Activated naive CD4-positive, alpha-beta T cell treated with anti-CD3 and anti-CD28 coated beads, Interleukin-2, amount 10 ng/mL, durations not matched to agents 7 days and 5 days (primary cell): ENCODE measurements around the gene PKP3.
"Not testable (repeated sequence)": the region's sequence is repeated elsewhere in the genome, so short reads cannot be mapped to it uniquely, and the experiment has no call there.

ENCODE experiments used
- CTCF ChIA-PET: fragments of 350-600 bp; sonication (Branson Sonifier 250); formaldehyde crosslinking; loops from one replicate; lab custom pipeline; 2021; ENCODE audit warnings: antibody characterized with exemption; lab: Charles Lee
- DNase-seq: peaks from one replicate; pipeline ENCODE4 v3.0.0-alpha.2; 2020
- H3K27ac Mint-ChIP-seq: one replicate; pipeline ENCODE4 v1.8.0; 2021; ENCODE audit warnings: mild to moderate bottlenecking, moderate library complexity, mixed read lengths
- H3K27me3 Mint-ChIP-seq: one replicate; pipeline ENCODE4 v1.8.0; 2021; ENCODE audit warnings: mild to moderate bottlenecking, mixed read lengths
- H3K36me3 Mint-ChIP-seq: one replicate; pipeline ENCODE4 v1.8.0; 2021; ENCODE audit warnings: mixed read lengths
- H3K4me1 Mint-ChIP-seq: one replicate; pipeline ENCODE4 v1.8.0; 2021; ENCODE audit warnings: mixed read lengths
- H3K4me3 Mint-ChIP-seq: one replicate; pipeline ENCODE4 v1.8.0; 2021; ENCODE audit warnings: mild to moderate bottlenecking, moderate library complexity, mixed read lengths
- H3K9me3 Mint-ChIP-seq: one replicate; pipeline ENCODE4 v1.8.0; 2021; ENCODE audit warnings: mixed read lengths

Gene PKP3

DNA sequence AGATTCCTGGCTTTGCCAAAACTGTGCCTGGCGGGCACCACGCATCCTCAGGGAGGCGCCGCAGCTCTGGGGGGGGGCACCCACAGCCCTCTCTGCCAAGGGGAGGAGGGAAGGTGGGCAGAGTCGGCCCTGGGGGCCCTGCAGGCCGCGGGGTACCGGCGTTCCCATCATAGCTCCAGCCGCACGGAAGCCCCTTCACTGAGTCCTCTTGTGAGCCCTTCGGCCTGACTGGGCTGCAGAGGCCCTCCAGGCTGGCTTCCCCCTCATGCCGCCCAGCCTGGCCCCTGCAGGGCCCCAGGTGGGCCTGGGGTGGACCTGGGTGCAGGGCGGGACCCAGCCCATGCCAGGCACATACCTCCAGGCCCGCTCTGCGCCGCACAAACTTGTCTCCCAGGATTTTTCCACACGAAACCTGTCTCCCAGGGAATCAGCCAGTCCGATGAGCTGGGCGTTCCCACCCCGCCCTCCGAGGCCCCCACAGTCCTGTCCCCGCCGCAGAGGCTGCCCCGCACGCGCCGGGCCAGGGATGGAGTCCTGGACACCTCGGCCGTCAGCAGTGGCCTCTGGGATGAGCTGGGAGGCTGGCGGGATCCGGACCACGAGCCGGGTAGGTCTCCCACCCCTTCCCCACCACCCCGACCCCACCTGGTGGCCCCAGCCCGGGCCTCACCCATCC is 1.8 kb upstream of the PKP3 start:
- no peak overlapping the region for H3K27ac Mint-ChIP-seq
- DNase-seq = no peak
- H3K27me3 Mint-ChIP-seq = peaks cover 21% of the 10 kb centered on the region
- H3K36me3 Mint-ChIP-seq = no peaks in the 10 kb centered on the region
- no peaks in the 10 kb centered on the region for H3K4me1 Mint-ChIP-seq
- CTCF ChIA-PET = interaction anchor here (1.0 kb wide), 1 partner anchor 142 kb away, joined by 3 read pairs; no protein-coding TSS in a partner anchor
- no peak overlapping the region for H3K4me3 Mint-ChIP-seq
- peaks cover 1% of the 10 kb centered on the region for H3K9me3 Mint-ChIP-seq

DNA sequence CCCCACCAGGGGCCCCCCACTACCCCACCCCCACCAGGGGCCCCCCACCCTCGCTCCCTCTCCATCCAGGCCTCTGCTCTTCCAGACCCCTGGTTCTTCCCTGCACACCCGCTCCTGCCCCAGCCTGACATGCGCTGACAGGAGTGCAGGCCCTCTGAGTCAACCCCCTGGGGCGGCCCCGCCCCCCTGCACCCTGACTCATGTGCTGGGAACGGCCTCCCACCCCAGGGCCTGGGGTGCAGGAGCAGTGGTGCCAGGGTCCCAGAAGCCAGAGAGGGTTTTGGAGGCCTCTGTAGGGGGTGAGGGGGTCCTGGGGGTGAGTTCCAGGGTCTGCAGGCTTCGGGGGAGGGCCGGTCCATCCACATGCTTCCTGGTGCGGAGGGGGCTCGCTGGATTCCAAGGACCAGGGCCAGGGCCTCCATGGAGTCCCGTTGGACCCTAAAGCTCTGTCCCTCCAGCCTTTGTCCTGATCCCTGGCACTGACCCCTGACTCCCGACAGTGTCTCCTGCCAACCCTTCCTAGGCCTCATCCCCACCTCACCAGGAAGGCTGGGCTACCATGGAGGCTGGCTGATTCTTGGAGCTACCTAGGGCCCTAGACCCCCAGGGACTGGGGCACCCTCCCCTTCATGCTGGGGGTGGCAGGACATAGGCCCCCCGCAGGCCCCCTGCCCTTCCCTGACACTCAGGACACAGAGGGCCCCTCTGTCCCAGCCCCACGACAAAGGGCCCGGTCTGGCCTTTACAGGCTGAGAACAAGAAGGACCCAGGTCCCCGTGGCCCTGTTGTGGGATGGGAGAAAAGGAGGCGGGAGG is 583 bp upstream of the PKP3 start:
- DNase-seq = no peak
- CTCF ChIA-PET = interaction anchor here (1.0 kb wide), 2 partner anchors 11 to 143 kb away, joined by 3 to 5 read pairs; no protein-coding TSS in a partner anchor
- Mint-ChIP-seq H3K27ac (no peak overlapping the region), H3K36me3 (no peaks in the 10 kb centered on the region), H3K27me3 (peaks cover 11% of the 10 kb centered on the region), H3K4me1 (no peaks in the 10 kb centered on the region), H3K4me3 (no peak overlapping the region), H3K9me3 (no peaks in the 10 kb centered on the region)

DNA sequence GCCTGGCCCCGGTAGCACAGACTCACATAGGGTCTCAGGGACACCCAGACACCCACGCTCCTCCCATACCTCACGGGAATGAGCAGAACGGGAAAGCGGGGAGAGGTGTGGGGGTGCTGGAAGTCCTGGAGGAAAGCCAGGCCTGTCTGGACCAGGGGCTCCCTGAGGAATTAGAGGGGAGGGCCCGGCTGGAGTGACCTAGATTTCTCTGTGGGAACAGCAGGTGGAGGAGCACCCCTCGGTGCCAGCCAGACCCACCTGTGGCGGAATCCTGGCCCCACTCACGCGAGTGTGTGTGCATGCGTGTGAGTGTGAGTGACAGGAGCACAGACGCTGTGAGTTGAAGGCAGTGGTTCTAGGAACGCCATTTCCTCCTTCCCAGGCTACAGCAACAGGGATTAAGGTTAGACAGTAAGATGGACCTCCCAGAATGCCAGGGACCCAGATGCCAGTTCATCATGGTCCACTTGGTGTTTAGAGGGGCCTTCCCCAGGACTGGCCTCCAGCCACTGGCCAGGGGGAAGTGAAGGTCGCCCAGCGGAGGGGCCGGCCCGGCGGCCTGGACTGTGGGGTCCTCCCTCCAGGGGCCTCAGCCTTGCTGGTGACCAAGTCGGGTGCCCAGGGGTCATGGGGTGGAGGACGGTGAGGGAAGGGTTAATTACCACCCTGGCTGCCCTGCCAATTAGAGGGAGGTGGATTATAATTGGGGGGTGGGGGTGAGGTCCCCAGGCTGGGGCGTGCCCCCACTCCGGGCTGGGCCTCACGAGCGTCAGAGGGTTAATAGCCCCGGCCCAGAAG is 1.0 kb downstream of the PKP3 start:
- Mint-ChIP-seq H3K27me3 (peaks cover 6% of the 10 kb centered on the region), H3K4me1 (no peaks in the 10 kb centered on the region), H3K4me3 (no peak overlapping the region), H3K9me3 (peaks cover 8% of the 10 kb centered on the region), H3K36me3 (peaks cover 1% of the 10 kb centered on the region), H3K27ac (no peak overlapping the region)
- no peak for DNase-seq
- CTCF ChIA-PET = no interaction called here

DNA sequence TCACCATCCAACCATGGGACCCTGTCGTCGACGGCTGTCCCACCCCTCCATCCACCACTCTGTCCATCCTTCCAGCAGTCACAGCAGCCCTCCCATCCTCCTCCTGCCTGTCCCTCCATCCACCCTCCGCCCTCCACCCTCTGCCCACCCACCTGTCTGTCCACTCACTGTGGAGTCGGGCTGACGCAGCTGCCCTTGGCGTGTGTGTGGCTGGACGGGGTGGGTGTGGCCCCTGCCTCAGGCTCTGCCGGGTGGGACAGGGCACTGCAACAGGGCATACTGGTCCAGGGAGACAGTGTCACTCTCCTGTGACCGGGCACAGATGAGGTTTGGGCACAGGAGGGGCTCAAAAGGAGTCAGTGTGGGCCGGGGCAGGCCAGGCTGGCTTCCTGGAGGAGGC is 1.9 kb downstream of the PKP3 start:
- no peak overlapping the region for H3K27ac Mint-ChIP-seq
- no peak overlapping the region for H3K4me3 Mint-ChIP-seq
- H3K27me3 Mint-ChIP-seq = peaks cover 6% of the 10 kb centered on the region
- peaks cover 1% of the 10 kb centered on the region for H3K36me3 Mint-ChIP-seq
- CTCF ChIA-PET = interaction anchor here (1.0 to 1.8 kb wide), 6 partner anchors 11 to 145 kb away, joined by 3 to 12 read pairs (median 5); partner anchors contain the start of gene PTDSS2
- H3K9me3 Mint-ChIP-seq = peaks cover 8% of the 10 kb centered on the region
- DNase-seq = no peak
- H3K4me1 Mint-ChIP-seq = no peaks in the 10 kb centered on the region

DNA sequence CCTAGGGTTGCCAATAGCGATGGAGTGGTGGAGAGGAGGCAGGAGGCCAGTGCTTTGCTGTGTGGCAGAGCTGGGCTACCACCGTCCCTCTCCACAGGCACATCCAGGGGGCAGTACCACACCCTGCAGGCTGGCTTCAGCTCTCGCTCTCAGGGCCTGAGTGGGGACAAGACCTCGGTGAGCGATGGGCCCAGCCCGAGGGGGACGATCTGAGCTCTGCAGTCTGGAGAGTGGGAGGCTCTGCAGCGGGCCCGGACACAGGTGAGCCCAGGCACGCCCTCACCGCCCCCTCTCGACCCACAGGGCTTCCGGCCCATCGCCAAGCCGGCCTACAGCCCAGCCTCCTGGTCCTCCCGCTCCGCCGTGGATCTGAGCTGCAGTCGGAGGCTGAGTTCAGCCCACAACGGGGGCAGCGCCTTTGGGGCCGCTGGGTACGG is 2.5 kb downstream of the PKP3 start:
- peak; percentile 46 for DNase-seq
- Mint-ChIP-seq H3K4me3 (no peak overlapping the region), H3K36me3 (peaks cover 1% of the 10 kb centered on the region), H3K27ac (no peak overlapping the region), H3K4me1 (no peaks in the 10 kb centered on the region), H3K9me3 (peaks cover 8% of the 10 kb centered on the region), H3K27me3 (peaks cover 6% of the 10 kb centered on the region)
- CTCF ChIA-PET = interaction anchor here (1.0 to 1.8 kb wide), 9 partner anchors 9 to 146 kb away, joined by 3 to 12 read pairs (median 4); partner anchors contain the start of gene PTDSS2

DNA sequence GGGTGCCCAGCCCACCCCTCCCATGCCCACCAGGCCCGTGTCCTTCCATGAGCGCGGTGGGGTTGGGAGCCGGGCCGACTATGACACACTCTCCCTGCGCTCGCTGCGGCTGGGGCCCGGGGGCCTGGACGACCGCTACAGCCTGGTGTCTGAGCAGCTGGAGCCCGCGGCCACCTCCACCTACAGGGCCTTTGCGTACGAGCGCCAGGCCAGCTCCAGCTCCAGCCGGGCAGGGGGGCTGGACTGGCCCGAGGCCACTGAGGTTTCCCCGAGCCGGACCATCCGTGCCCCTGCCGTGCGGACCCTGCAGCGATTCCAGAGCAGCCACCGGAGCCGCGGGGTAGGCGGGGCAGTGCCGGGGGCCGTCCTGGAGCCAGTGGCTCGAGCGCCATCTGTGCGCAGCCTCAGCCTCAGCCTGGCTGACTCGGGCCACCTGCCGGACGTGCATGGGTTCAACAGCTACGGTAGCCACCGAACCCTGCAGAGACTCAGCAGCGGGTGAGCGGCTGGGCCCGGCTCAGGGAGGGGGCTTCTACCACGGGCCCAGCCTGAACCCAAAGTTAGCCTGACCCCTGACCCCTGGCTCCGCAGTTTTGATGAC is 3.0 kb downstream of the PKP3 start:
- Mint-ChIP-seq H3K4me1 (no peaks in the 10 kb centered on the region), H3K9me3 (peaks cover 8% of the 10 kb centered on the region), H3K4me3 (no peak overlapping the region), H3K36me3 (peaks cover 1% of the 10 kb centered on the region), H3K27ac (no peak overlapping the region), H3K27me3 (peaks cover 6% of the 10 kb centered on the region)
- CTCF ChIA-PET = interaction anchor here (0.7 to 1.8 kb wide), 11 partner anchors 8 to 146 kb away, joined by 3 to 12 read pairs (median 3); partner anchors contain the start of gene PTDSS2
- peak; percentile 67 for DNase-seq

DNA sequence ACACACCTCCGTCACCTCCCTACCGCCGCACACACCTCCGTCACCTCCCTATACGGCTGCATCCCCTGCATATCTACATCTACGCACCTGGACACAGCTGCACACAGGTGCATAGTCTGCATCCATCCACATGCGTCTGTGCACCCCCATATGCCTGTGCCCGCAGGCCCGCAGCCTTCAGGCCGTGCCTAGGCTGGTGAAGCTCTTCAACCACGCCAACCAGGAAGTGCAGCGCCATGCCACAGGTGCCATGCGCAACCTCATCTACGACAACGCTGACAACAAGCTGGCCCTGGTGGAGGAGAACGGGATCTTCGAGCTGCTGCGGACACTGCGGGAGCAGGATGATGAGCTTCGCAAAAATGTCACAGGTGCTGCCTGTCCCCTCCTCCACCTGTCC is 4.8 kb downstream of the PKP3 start:
- CTCF ChIA-PET = no interaction called here
- no peak for DNase-seq
- peaks cover 1% of the 10 kb centered on the region for H3K36me3 Mint-ChIP-seq
- H3K27ac Mint-ChIP-seq = peak overlapping the region; percentile 77
- peaks cover 8% of the 10 kb centered on the region for H3K9me3 Mint-ChIP-seq
- no peaks in the 10 kb centered on the region for H3K4me1 Mint-ChIP-seq
- H3K27me3 Mint-ChIP-seq = peaks cover 6% of the 10 kb centered on the region
- H3K4me3 Mint-ChIP-seq = no peak overlapping the region

DNA sequence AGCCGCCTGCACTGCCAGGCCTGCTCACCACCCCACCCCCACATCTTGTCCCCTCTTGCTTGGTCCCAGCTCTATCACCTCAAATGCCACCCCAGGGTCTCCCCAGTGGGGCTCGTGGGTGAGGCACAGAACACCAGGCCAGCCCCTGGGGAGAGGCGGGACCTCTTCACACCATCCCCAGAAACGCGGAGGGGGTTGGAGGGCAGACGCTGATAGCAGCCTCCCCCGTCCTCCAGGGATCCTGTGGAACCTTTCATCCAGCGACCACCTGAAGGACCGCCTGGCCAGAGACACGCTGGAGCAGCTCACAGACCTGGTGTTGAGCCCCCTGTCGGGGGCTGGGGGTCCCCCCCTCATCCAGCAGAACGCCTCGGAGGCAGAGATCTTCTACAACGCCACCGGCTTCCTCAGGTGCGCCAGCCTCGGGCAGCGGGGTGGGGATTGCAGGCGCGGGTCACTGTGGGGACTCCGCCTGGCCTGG is 5.8 kb downstream of the PKP3 start:
- CTCF ChIA-PET = no interaction called here
- Mint-ChIP-seq H3K27ac (peak overlapping the region; percentile 28), H3K27me3 (peaks cover 6% of the 10 kb centered on the region), H3K4me1 (no peaks in the 10 kb centered on the region), H3K9me3 (peaks cover 8% of the 10 kb centered on the region), H3K4me3 (no peak overlapping the region), H3K36me3 (peaks cover 1% of the 10 kb centered on the region)
- no peak for DNase-seq

DNA sequence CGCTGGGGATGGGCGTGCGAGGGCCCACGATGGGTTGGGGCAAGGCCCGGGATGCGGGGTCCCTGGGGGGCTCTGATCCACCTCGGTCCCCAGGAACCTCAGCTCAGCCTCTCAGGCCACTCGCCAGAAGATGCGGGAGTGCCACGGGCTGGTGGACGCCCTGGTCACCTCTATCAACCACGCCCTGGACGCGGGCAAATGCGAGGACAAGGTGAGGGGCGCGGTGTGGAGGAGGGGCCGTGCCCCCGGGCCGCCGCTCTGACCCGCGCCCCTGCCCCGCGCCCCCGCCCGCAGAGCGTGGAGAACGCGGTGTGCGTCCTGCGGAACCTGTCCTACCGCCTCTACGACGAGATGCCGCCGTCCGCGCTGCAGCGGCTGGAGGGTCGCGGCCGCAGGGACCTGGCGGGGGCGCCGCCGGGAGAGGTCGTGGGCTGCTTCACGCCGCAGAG is 6.3 kb downstream of the PKP3 start:
- Mint-ChIP-seq H3K27ac (no peak overlapping the region), H3K27me3 (peaks cover 6% of the 10 kb centered on the region), H3K4me3 (no peak overlapping the region), H3K4me1 (peaks cover under 1% of the 10 kb centered on the region), H3K36me3 (peaks cover 2% of the 10 kb centered on the region), H3K9me3 (peaks cover 8% of the 10 kb centered on the region)
- no peak for DNase-seq
- CTCF ChIA-PET = no interaction called here

DNA sequence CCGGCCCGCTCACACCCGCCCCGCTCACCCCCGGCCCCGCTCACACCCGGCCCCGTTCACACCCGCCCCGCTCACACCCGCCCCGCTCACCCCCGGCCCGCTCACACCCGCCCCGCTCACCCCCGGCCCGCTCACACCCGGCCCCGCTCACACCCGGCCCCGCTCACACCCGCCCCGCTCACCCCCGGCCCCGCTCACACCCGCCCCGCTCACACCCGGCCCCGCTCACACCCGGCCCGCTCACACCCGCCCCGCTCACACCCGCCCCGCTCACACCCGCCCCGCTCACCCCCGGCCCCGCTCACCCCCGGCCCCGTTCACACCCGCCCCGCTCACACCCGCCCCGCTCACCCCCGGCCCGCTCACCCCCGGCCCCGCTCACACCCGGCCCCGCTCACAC is 7.2 kb downstream of the PKP3 start:
- H3K4me3 Mint-ChIP-seq, H3K27ac Mint-ChIP-seq, H3K9me3 Mint-ChIP-seq, CTCF ChIA-PET, H3K36me3 Mint-ChIP-seq, H3K27me3 Mint-ChIP-seq, DNase-seq, H3K4me1 Mint-ChIP-seq: not testable (repeated sequence)

DNA sequence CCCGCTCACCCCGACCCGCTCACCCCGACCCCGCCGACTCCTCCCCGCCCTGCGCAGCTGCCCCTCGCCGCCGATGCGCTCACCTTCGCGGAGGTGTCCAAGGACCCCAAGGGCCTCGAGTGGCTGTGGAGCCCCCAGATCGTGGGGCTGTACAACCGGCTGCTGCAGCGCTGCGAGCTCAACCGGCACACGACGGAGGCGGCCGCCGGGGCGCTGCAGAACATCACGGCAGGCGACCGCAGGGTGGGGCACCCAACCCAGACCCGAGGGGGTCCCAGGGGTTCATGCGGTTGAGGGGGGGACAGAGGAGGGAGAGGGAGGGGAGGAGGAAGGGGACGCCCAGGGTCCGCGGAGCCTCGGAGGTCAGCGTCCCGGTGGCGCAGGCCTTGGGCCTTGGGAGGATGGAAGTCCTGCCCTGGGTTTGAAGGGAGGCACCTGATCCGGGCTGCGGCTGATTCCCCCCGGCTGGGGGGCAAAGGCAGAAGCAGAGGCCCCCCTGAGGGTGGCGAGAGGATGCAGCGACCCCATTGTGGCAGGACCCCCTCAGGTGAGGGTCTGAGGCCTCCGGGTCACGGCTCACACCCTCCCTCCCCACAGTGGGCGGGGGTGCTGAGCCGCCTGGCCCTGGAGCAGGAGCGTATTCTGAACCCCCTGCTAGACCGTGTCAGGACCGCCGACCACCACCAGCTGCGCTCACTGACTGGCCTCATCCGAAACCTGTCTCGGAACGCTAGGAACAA is 9.2 kb downstream of the PKP3 start:
- peaks cover 8% of the 10 kb centered on the region for H3K9me3 Mint-ChIP-seq
- no peak for DNase-seq
- CTCF ChIA-PET = no interaction called here
- H3K4me1 Mint-ChIP-seq = peaks cover 10% of the 10 kb centered on the region
- H3K27ac Mint-ChIP-seq = no peak overlapping the region
- no peaks in the 10 kb centered on the region for H3K27me3 Mint-ChIP-seq
- no peak overlapping the region for H3K4me3 Mint-ChIP-seq
- peaks cover 6% of the 10 kb centered on the region for H3K36me3 Mint-ChIP-seq

DNA sequence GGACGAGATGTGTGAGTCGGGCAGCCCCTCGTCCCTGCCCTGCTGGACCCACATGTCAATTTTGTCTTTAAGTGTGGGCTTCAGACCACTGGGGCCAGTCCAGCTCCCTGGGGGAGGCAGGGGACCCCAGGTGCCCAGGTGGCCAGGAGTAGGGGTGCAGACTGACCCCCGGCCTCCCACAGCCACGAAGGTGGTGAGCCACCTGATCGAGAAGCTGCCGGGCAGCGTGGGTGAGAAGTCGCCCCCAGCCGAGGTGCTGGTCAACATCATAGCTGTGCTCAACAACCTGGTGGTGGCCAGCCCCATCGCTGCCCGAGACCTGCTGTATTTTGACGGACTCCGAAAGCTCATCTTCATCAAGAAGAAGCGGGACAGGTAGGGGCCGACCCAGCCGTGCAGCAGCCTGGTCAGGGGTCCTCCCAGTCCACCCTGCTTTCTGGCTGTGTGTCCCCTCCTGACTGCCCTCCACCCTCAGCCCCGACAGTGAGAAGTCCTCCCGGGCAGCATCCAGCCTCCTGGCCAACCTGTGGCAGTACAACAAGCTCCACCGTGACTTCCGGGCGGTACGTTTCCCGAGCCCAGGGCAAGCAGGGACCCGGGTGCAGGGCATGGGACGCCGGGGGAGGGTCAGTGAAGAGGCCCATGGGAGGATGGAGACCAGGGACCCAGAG is 9.9 kb downstream of the PKP3 start:
- Mint-ChIP-seq H3K4me3 (no peak overlapping the region), H3K36me3 (peaks cover 5% of the 10 kb centered on the region), H3K27me3 (no peaks in the 10 kb centered on the region), H3K4me1 (peaks cover 10% of the 10 kb centered on the region), H3K27ac (no peak overlapping the region), H3K9me3 (peaks cover 5% of the 10 kb centered on the region)
- CTCF ChIA-PET = interaction anchor here (1.8 to 2.1 kb wide), 2 partner anchors 11 to 45 kb away, joined by 5 to 8 read pairs; no protein-coding TSS in a partner anchor
- DNase-seq = no peak
